ENCODE measurements around the gene TMEM138.

The TMEM138 gene

GRCh38 chr11:61349916-61350315 is 12.3 kb upstream of the TMEM138 start:
- TF ChIP-seq GATA2 (IDR thresholded peaks at IDR 0.05; ENCODE audit: low read depth, low read length): no peak
- TF ChIP-seq GATA3 (IDR thresholded peaks at IDR 0.05; ENCODE audit: low read depth, low read length): no peak

DNA sequence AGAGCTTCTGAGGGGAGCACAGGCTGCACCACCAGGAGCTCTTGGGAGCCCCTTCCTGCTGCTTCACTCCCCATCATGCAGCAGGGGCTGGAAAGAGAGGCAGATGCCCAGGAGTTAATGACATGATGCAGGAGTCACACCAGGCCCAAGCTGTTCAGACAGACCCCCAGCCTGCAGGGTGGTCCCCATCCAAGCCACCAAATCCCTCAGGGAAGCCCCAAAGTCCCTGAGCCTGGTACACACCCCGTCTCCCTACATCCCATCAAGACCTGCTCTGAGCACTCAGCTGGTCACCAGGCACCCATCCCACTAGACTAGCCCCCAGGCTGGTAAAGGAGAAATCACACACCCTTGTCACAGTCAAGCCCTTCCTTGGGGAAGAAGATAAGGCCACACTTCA is 11.8 kb upstream of the TMEM138 start:
- TF ChIP-seq GATA3 (IDR thresholded peaks at IDR 0.05; ENCODE audit: low read depth, low read length) (no peak), GATA2 (IDR thresholded peaks at IDR 0.05; ENCODE audit: low read depth, low read length) (no peak)

- TF ChIP-seq GATA3 (IDR thresholded peaks at IDR 0.05; ENCODE audit: low read depth, low read length) (no peak), GATA2 (IDR thresholded peaks at IDR 0.05; ENCODE audit: low read depth, low read length) (no peak)
These were observed 11.4 kb upstream of the TMEM138 start for GRCh38 chr11:61350803-61351202.

DNA sequence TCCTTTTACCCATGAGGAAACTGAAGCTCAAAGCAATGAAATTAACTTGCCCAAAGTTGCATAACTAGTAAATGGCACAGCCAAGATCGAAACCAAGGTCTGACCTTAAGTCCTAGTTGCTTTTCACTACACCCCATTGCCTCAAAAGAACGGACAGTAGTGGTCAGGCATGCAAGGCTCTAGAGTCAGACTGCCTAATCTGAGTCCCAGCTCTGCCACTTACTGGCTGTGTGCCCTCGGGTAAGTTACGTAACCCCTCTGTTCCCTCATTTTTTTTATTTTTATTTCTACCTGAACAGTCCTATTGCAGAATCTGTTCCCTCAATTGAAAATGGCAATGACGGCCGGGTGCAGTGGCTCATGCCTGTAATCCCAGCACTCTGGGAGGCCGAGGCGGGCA is 10.1 kb upstream of the TMEM138 start:
- TF ChIP-seq GATA2 (IDR thresholded peaks at IDR 0.05; ENCODE audit: low read depth, low read length) (no peak), GATA3 (IDR thresholded peaks at IDR 0.05; ENCODE audit: low read depth, low read length) (no peak)

DNA sequence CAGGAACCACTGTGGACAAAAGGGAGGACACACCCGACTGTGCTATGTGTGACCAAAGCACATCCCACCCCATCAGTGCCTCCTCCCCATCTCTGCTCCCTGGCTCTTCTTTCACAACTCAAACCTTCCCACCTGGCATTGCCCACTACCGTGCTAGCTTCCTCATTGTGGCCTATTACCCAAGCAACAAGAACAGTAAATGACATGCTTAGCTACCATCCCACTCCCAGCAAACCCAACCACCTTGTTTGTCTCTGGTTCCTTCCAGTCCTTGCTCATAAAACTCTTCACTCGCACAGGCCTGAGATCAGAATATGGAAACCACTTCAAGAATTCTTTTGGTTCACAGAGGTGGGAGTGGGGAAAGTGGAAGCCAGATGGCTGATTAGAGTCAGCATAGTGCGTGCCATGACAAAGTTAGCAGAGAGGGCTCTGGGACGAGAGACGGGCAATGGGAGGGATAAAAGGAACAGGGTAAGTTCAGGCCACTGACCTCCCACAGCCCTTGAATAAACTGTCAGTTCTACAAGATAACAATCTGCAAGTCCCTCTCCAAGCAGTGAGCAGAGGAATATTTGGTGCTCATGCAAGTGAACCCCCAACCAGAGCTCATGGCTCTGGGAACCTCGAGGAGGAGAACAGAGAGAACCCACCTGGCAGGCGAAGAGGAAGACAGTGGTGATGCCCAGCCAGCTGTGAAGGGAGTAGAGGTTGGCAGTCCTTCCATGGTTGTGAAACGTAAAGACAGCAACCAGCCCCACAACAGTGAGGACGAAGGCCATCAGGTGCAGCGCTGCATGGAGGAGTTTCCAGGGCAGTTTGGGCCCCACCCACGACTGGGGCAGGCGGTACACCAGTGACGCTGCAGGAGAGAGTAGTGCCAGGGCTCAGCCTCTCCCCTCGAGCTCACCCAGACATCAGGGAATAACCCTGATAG is 8.8 kb upstream of the TMEM138 start:
- TF ChIP-seq GATA2 (IDR thresholded peaks at IDR 0.05; ENCODE audit: low read depth, low read length): no peak
- no peak for TF ChIP-seq GATA3 (IDR thresholded peaks at IDR 0.05; ENCODE audit: low read depth, low read length)

DNA sequence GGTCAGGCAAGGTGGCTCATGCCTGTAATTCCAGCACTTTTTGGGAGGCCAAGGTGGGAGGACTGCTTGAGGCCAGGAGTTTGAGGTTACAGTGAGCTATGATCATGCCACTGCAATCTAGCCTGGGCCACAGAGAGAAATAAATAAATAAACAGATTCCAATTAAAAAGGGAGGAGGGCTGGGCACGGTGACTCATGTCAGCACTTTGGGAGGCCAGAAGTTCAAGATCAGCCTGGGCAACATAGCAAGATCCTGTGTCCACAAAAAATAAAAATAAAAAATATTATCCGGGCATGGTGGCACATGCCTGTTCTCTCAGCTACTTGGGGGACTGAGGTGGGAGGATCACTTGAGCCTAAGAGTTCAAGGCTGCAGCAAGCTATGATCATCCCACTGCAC is 8.0 kb upstream of the TMEM138 start:
- TF ChIP-seq GATA3 (IDR thresholded peaks at IDR 0.05; ENCODE audit: low read depth, low read length): no peak
- no peak for TF ChIP-seq GATA2 (IDR thresholded peaks at IDR 0.05; ENCODE audit: low read depth, low read length)

DNA sequence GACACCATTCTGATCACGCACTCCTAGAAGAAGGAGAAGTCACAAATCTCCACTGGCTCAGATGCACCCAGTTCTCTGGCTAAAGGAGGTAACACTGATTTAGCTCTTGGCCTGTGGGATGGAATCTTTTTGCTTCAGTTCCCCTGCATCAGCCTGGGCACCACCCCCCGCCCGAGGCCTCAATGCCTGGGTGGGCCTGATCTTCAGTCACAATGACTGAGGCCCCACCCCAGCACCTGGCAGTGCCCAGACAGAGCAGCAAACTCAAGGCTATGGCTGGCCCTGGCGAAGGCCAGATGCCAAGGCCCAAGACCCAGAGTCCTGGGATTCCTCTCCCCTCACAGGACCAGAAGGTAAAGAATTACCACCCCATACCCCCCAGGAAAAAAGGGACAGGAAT is 5.5 kb upstream of the TMEM138 start:
- TF ChIP-seq GATA3 (IDR thresholded peaks at IDR 0.05; ENCODE audit: low read depth, low read length): no peak
- TF ChIP-seq GATA2 (IDR thresholded peaks at IDR 0.05; ENCODE audit: low read depth, low read length): no peak

- TF ChIP-seq GATA2 (IDR thresholded peaks at IDR 0.05; ENCODE audit: low read depth, low read length) (no peak), GATA3 (IDR thresholded peaks at IDR 0.05; ENCODE audit: low read depth, low read length) (no peak)
These were observed 4.8 kb upstream of the TMEM138 start for GRCh38 chr11:61357233-61357893.

DNA sequence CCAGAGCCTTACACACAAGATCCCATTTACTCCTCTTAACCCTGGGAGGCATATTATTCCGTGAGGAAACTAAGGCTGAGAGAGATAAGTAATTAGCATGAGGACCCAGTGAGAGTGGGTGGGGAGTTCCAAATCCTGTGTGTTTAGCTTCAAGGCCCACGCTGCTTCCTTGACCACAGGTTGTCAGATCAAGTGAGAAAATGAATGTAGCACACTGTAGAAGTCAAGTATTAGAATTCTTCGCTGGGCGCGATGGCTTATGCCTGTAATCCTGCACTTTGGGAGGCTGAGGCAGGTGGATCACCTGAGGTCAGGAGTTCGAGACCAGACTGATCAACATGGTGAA is 4.3 kb upstream of the TMEM138 start:
- TF ChIP-seq GATA2 (IDR thresholded peaks at IDR 0.05; ENCODE audit: low read depth, low read length) (no peak), GATA3 (IDR thresholded peaks at IDR 0.05; ENCODE audit: low read depth, low read length) (no peak)

DNA sequence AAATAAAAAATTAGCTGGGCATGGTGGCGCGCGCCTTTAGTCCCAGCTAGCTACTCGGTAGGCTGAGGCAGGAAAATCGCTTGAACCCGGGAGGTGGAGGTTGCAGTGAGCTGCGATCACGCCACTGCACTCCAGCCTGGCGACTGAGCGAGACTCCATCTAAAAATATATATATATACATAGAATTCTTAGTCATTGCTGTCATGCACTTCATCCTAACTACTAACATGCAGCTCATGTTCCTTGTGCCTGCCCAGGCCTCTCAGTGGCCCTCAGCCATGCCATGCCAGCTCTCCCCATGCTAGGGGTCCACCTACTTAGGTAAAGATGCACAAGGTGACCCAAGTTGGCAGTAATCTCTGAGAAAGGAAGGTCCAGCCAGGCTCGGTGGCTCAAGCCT is 3.6 kb upstream of the TMEM138 start:
- TF ChIP-seq GATA2 (IDR thresholded peaks at IDR 0.05; ENCODE audit: low read depth, low read length): no peak
- TF ChIP-seq GATA3 (IDR thresholded peaks at IDR 0.05; ENCODE audit: low read depth, low read length): no peak

DNA sequence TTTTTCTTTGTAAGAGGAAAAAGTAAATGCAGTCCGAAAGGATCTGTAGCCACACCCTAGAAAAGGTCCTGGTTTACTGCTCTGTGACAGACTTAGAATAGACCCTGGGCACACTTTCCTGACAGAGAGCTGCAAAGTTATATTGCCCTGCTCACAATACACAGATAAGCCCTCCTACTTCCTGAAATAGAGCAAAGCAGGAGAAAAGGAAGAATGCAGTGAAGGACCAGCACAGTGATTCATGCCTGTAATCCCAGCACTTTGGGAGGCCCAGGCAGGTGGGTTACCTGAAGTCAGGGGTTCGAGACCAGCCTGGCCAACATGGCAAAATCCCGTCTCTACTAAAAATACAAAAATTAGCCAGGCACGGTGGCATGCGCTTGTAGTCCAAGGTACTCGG is 2.7 kb upstream of the TMEM138 start:
- TF ChIP-seq GATA3 (IDR thresholded peaks at IDR 0.05; ENCODE audit: low read depth, low read length) (no peak), GATA2 (IDR thresholded peaks at IDR 0.05; ENCODE audit: low read depth, low read length) (no peak)

GRCh38 chr11:61361237-61361740 is 885 bp upstream of the TMEM138 start:
- TF ChIP-seq GATA2 (IDR thresholded peaks at IDR 0.05; ENCODE audit: low read depth, low read length) (no peak), GATA3 (IDR thresholded peaks at IDR 0.05; ENCODE audit: low read depth, low read length) (no peak)

DNA sequence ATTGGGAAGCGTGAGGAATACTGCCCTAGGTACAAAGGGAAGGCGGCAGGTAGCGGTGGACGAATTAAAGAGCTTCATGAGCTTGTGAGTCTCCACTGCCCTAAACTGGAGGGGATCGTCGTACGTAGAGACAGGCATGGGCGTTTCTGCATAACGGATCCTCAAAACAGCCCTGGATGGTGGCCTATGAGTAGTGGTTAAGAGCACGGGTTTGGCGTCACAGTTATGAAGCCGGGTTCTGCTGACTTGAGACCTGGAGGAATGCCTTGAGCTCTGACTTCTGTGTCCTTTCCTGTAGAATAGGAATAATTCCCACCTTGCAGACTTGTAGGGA is 335 bp downstream of the TMEM138 start:
- TF ChIP-seq GATA3 (IDR thresholded peaks at IDR 0.05; ENCODE audit: low read depth, low read length) (no peak), GATA2 (IDR thresholded peaks at IDR 0.05; ENCODE audit: low read depth, low read length) (no peak)

- TF ChIP-seq GATA3 (IDR thresholded peaks at IDR 0.05; ENCODE audit: low read depth, low read length) (no peak), GATA2 (IDR thresholded peaks at IDR 0.05; ENCODE audit: low read depth, low read length) (no peak)
These were observed 2.0 kb downstream of the TMEM138 start for GRCh38 chr11:61364012-61364675.

All from SH-SY5Y (cell line).